T-helper 2 cell treated with Interferon-gamma antibody and Interleukin-4, amounts not matched to agents 5 μg/mL and 100 μg/mL, for 36 hours (primary cell): ENCODE measurements around the gene TENM4.

Experiments
- DNase-seq: peaks from one replicate; pipeline ENCODE4 v3.0.0; 2021; ENCODE audit warnings: low spot score
- H3K27ac Mint-ChIP-seq: one replicate; pipeline ENCODE4 v1.8.0; 2021; ENCODE audit warnings: mild to moderate bottlenecking, mixed read lengths
- H3K27me3 Mint-ChIP-seq: one replicate; pipeline ENCODE4 v1.8.0; 2021; ENCODE audit warnings: low read depth, mixed read lengths
- H3K36me3 Mint-ChIP-seq: one replicate; pipeline ENCODE4 v1.8.0; 2021; ENCODE audit warnings: low read depth, mixed read lengths
- H3K4me1 Mint-ChIP-seq: one replicate; pipeline ENCODE4 v1.8.0; 2021; ENCODE audit warnings: low read depth, mixed read lengths
- H3K4me3 Mint-ChIP-seq: one replicate; pipeline ENCODE4 v1.8.0; 2022; ENCODE audit warnings: mild to moderate bottlenecking, moderate library complexity, mixed read lengths
- H3K9me3 Mint-ChIP-seq: one replicate; pipeline ENCODE4 v1.8.0; 2021; ENCODE audit warnings: mixed read lengths

TENM4 gene

GRCh38 chr11:78929207-78929905 lies 511.5 kb downstream of the TENM4 start:
- no peaks in the 10 kb centered on the region for H3K4me1 Mint-ChIP-seq

GRCh38 chr11:78927511-78927910 lies 513.3 kb downstream of the TENM4 start:
- H3K36me3 Mint-ChIP-seq: no peaks in the 10 kb centered on the region
- H3K9me3 Mint-ChIP-seq: no peaks in the 10 kb centered on the region
- H3K4me1 Mint-ChIP-seq: no peaks in the 10 kb centered on the region
- peaks cover 6% of the 10 kb centered on the region for H3K27me3 Mint-ChIP-seq
- no peak overlapping the region for H3K27ac Mint-ChIP-seq
- no peak for DNase-seq
- H3K4me3 Mint-ChIP-seq: no peak overlapping the region

More at GRCh38 chr11:78929207-78929905, 511.5 kb downstream of the TENM4 start:
- H3K9me3 Mint-ChIP-seq: no peaks in the 10 kb centered on the region
- H3K27me3 Mint-ChIP-seq: peaks cover 6% of the 10 kb centered on the region
- no peak overlapping the region for H3K4me3 Mint-ChIP-seq
- no peak overlapping the region for H3K27ac Mint-ChIP-seq
- H3K36me3 Mint-ChIP-seq: no peaks in the 10 kb centered on the region
- no peak for DNase-seq

- no peak for DNase-seq
- peaks cover 6% of the 10 kb centered on the region for H3K27me3 Mint-ChIP-seq
- no peak overlapping the region for H3K4me3 Mint-ChIP-seq
- H3K4me1 Mint-ChIP-seq: no peaks in the 10 kb centered on the region
- H3K36me3 Mint-ChIP-seq: no peaks in the 10 kb centered on the region
- no peak overlapping the region for H3K27ac Mint-ChIP-seq
- no peaks in the 10 kb centered on the region for H3K9me3 Mint-ChIP-seq
These were observed 514.0 kb downstream of the TENM4 start for GRCh38 chr11:78926633-78927338.

GRCh38 chr11:78925387-78925786 lies 515.4 kb downstream of the TENM4 start:
- no peak for DNase-seq
- no peaks in the 10 kb centered on the region for H3K36me3 Mint-ChIP-seq
- H3K27ac Mint-ChIP-seq: no peak overlapping the region
- no peaks in the 10 kb centered on the region for H3K9me3 Mint-ChIP-seq
- H3K4me1 Mint-ChIP-seq: no peaks in the 10 kb centered on the region
- peaks cover 6% of the 10 kb centered on the region for H3K27me3 Mint-ChIP-seq
- H3K4me3 Mint-ChIP-seq: no peak overlapping the region

GRCh38 chr11:78922859-78923625 lies 517.8 kb downstream of the TENM4 start:
- H3K36me3 Mint-ChIP-seq: no peaks in the 10 kb centered on the region
- H3K4me1 Mint-ChIP-seq: no peaks in the 10 kb centered on the region
- H3K27me3 Mint-ChIP-seq: peaks cover 2% of the 10 kb centered on the region

GRCh38 chr11:78921509-78921908 lies 519.3 kb downstream of the TENM4 start:
- Mint-ChIP-seq H3K27ac (no peak overlapping the region), H3K4me3 (no peak overlapping the region), H3K9me3 (no peaks in the 10 kb centered on the region), H3K36me3 (no peaks in the 10 kb centered on the region), H3K27me3 (peaks cover 2% of the 10 kb centered on the region), H3K4me1 (no peaks in the 10 kb centered on the region)
- DNase-seq: no peak

More at GRCh38 chr11:78922859-78923625, 517.8 kb downstream of the TENM4 start:
- Mint-ChIP-seq H3K27ac (no peak overlapping the region), H3K9me3 (no peaks in the 10 kb centered on the region), H3K4me3 (no peak overlapping the region)
- DNase-seq: no peak

GRCh38 chr11:78920329-78920728 lies 520.5 kb downstream of the TENM4 start:
- DNase-seq: no peak

GRCh38 chr11:78916759-78917158 lies 524.1 kb downstream of the TENM4 start:
- H3K27ac Mint-ChIP-seq: no peak overlapping the region
- no peaks in the 10 kb centered on the region for H3K4me1 Mint-ChIP-seq
- H3K36me3 Mint-ChIP-seq: no peaks in the 10 kb centered on the region
- H3K4me3 Mint-ChIP-seq: no peak overlapping the region
- DNase-seq: no peak
- no peaks in the 10 kb centered on the region for H3K9me3 Mint-ChIP-seq
- H3K27me3 Mint-ChIP-seq: no peaks in the 10 kb centered on the region

More at GRCh38 chr11:78920329-78920728, 520.5 kb downstream of the TENM4 start:
- Mint-ChIP-seq H3K27me3 (peaks cover 2% of the 10 kb centered on the region), H3K4me3 (no peak overlapping the region), H3K27ac (no peak overlapping the region), H3K4me1 (no peaks in the 10 kb centered on the region), H3K9me3 (no peaks in the 10 kb centered on the region), H3K36me3 (no peaks in the 10 kb centered on the region)

- no peak for DNase-seq
- no peaks in the 10 kb centered on the region for H3K4me1 Mint-ChIP-seq
- no peak overlapping the region for H3K27ac Mint-ChIP-seq
- H3K27me3 Mint-ChIP-seq: no peaks in the 10 kb centered on the region
- no peaks in the 10 kb centered on the region for H3K36me3 Mint-ChIP-seq
- no peaks in the 10 kb centered on the region for H3K9me3 Mint-ChIP-seq
- H3K4me3 Mint-ChIP-seq: no peak overlapping the region
These were observed 526.3 kb downstream of the TENM4 start for GRCh38 chr11:78914503-78914902.

GRCh38 chr11:78912778-78913177 lies 528.1 kb downstream of the TENM4 start:
- no peak overlapping the region for H3K27ac Mint-ChIP-seq
- no peaks in the 10 kb centered on the region for H3K4me1 Mint-ChIP-seq
- no peaks in the 10 kb centered on the region for H3K9me3 Mint-ChIP-seq
- DNase-seq: no peak
- no peaks in the 10 kb centered on the region for H3K36me3 Mint-ChIP-seq
- H3K4me3 Mint-ChIP-seq: no peak overlapping the region
- no peaks in the 10 kb centered on the region for H3K27me3 Mint-ChIP-seq

GRCh38 chr11:78910322-78910721 lies 530.5 kb downstream of the TENM4 start:
- H3K9me3 Mint-ChIP-seq: no peaks in the 10 kb centered on the region
- H3K27ac Mint-ChIP-seq: no peak overlapping the region
- H3K27me3 Mint-ChIP-seq: no peaks in the 10 kb centered on the region
- H3K36me3 Mint-ChIP-seq: no peaks in the 10 kb centered on the region
- no peak overlapping the region for H3K4me3 Mint-ChIP-seq
- H3K4me1 Mint-ChIP-seq: no peaks in the 10 kb centered on the region
- DNase-seq: no peak

GRCh38 chr11:78909386-78909785 lies 531.4 kb downstream of the TENM4 start:
- no peaks in the 10 kb centered on the region for H3K36me3 Mint-ChIP-seq
- DNase-seq: no peak
- no peaks in the 10 kb centered on the region for H3K4me1 Mint-ChIP-seq
- no peak overlapping the region for H3K4me3 Mint-ChIP-seq
- H3K27ac Mint-ChIP-seq: no peak overlapping the region
- H3K27me3 Mint-ChIP-seq: no peaks in the 10 kb centered on the region
- no peaks in the 10 kb centered on the region for H3K9me3 Mint-ChIP-seq

GRCh38 chr11:78907636-78908035 lies 533.2 kb downstream of the TENM4 start:
- Mint-ChIP-seq H3K27ac (no peak overlapping the region), H3K9me3 (no peaks in the 10 kb centered on the region), H3K4me1 (no peaks in the 10 kb centered on the region), H3K4me3 (no peak overlapping the region), H3K27me3 (no peaks in the 10 kb centered on the region), H3K36me3 (no peaks in the 10 kb centered on the region)
- DNase-seq: no peak

- no peak for DNase-seq
- no peaks in the 10 kb centered on the region for H3K9me3 Mint-ChIP-seq
These were observed 534.3 kb downstream of the TENM4 start for GRCh38 chr11:78906566-78906965.

More at GRCh38 chr11:78906566-78906965, 534.3 kb downstream of the TENM4 start:
- Mint-ChIP-seq H3K36me3 (no peaks in the 10 kb centered on the region), H3K27ac (no peak overlapping the region), H3K4me1 (no peaks in the 10 kb centered on the region), H3K27me3 (no peaks in the 10 kb centered on the region), H3K4me3 (no peak overlapping the region)
